NCI-H1105 treated with DMSO at 0.1 percent for 48 hours (cell line): ENCODE data around the gene HTRA2.
A peak's percentile ranks its signal among the peaks of the same experiment; 100 is the strongest.

Source experiments
- DNase-seq: peaks from one replicate; lab custom pipeline; 2025; lab: John Stamatoyannopoulos, UW

HTRA2 gene

DNA sequence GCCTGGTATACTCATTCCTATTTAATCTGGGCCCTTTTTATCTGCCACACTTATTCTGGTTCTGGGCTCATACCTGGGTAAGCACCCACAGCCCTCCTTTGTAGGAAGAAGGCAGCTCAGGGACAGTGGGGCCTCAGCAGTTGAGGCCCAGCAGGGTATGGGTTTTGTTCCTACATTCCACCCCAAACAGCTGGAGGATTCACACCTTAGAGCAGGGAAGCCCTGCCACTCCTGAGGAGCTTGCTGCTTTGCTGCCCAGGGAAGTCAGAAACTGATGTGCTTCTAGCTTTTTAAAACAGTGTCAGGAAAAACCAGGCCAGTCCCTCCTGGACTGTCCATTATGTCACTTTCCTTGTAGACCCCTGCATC lies 29.2 kb upstream of the HTRA2 start:
- no peak for DNase-seq

DNA sequence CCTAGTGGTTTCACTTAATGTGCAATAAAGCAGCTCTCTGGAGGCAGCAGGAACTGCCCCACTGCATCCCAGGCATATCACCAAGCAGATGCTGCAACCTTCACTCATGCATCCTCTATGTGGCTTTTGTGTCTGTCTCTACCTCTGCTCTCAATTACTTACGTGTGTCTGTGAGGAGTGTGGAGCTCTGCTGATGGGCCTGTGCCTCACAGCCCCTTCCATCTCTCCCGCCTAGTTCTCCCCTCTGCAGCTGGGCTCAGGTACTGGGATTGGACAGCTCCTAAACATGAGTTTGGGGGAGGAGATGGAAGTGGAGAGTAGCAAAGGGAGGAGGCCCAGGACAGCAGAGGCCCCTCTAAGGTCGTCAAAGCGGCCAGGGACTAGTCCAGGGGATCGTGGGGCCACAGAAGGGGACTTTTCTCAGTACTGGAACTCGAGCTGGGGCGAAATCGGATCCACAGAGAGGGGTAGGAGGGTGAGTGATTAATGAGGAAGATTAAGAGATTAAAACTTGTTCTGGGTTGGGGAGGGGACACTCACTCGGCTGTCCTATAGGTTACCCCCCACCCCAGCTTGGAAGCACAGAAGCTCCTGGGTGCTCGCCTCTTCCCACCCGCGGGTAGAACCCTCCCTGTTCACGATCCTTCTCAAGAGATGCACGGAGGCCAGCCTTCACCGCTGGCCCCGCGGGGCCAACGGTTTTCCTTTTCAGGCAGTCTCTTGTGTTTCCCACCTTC lies 28.2 kb upstream of the HTRA2 start:
- DNase-seq: no peak

DNA sequence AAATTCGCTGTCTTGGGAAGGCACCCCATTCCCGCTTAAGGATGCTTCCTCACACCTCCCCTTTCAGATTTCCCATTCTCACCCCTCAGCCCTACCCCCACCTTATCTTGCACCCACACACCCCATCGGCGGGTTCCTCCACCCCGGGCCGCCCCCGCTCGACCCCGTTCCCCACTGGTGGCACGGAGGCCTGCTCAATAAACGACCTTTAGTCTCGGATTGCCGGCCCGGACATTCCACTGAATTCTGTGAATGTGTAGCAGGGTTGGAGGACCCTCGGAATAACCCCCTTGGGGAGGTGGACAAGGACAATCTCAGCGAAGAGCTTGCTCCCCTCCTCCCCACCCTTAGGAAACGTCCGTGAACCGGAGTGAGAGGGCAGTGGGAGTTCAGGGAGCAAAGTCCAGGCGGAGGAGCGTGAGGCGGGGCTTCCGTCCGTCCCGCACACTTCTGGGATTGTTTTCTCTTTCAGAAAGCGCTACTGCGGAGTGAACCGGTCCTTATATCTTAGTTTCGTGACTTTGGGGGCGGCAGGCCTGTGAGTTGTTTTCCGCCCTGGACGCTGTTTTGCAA lies 27.5 kb upstream of the HTRA2 start:
- DNase-seq: no peak

DNA sequence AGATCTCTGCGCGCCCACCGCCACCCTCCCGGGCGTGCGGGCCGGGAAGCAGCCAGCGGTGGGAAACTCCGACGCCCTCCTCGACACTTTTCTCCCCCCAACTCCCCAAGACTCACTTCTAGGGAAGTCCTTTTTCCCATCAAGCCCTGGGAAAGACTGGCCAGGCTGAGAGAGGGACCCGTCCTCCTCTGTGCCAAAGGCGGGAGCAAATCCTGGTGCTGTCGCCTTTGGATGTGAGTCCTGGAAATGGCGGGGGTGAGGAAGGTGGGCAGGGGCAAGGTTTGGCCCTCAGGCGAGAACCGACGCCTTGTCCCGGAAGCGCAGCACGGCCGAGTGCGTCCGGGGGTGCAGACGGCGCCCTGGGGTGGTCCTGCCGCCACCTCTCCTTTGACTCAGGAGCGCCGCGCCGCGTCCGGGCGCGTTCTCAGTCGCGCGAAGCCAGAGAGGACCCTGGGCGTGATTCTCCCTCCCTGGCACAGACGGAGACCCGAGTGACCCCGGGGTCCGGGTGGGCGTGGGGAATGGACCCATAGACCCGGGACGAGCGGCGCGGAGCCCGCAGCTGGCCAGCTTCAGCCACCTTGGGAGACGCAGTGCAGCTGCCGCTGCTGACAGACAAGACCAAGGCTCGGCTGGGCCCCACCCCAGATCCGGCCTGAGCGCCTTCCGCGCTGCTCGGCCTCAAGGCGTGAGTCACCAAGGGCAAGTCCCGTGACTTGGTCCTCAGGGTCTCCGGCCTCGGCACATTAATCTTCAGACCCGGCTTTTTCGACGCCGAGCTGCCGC lies 26.8 kb upstream of the HTRA2 start:
- DNase-seq: no peak

DNA sequence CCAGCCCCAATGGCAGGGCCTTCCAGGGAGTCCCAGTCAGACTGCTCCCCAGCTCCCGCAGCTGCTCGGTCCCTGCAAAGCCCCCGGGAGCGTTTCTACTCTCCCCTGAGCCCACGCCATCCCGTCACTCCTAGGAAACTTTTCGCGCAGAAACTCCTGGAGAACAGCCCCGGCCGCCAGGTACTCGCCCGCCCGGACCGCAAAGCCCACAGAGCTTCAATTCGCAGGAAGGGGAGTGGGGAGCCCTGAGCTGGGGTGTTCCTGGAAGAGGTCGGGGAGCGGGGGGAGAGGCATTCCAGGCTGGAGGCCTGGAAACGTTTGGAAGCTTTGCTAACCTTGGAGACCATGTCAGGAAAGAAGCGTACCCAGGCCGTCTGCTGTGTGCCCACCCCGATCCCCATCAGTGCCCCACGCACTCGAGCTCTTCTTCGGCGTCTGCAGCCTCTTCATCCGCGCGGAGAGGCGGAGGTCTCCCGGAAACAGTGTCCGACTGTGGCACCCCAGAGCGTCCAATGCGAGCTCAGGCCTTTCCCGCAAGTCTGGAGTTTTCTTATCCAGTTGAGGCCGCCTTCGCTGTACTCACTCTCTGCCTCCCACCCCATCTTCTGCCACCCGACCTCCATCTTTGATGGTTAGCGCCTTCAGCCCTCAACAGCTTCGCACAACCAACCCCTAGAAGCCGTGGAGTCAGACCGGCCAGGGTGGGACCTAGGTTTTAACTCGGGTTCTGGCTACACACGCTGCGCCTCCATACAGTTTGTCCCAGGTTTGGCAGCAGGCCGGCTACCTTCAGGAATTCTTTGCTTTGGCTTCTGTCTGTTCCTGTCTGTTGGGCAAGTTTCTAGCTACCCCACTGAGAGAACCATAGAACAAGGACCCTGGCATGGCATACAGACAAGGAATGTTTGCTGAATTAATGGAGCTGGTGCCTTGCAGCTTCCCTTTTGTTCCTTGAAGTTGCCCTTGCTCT lies 25.9 kb upstream of the HTRA2 start:
- DNase-seq: no peak

DNA sequence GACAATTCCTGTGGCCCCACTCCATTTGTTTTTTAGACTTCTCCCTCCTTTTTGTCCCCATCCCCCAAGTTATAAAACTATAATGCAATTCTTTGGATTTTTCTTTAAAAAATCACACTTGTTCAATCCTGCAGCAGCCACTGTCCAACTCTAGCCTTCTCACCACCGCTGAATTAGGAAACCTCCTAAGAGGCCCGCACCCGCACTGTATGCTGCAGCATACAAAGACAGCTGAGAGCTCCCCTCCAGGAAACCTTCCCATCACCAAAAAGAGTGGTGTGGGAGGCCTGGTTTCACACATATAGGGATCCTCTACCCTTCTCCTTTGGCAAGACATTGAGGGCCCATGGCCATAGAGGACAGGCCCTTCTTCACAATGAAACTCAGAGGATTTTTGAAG lies 25.1 kb upstream of the HTRA2 start:
- DNase-seq: no peak

DNA sequence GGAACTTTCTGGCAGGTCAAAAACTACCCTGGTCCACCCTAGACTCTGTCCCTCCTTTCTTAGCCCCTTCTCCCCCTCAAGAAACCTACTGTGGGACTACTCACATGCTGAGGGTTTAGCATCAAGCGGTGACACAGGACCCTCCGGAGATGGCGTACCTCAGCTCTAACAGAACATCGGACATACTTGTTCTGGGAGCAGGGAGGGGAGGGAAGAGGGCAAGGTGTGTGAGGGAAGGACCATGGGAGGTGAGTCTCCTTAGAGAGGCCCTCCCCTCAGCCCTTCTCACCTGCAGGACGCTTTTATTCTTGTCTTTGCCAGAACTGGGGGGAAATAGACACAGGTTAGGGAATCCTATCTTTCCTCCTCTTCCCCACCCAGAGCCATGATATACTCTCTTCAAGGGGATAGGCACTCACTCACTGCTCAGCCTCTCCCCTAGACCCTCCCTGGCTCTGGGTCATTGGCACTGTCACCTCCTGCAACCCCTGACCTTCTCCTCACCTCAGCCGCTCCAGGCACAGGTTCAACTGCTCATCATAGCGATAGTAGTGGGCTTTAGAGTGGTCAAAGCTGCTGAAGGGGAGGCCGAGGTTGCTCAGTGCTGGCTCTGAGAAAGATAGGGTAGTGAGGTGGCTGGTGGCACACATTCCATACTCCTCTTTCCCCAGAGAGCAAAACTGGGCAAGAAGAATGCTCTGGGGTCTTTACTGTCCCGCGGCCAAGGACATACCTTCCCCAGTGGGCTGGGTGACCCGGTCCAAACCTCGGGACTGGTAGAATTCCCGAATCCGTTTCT lies 24.1 kb upstream of the HTRA2 start:
- DNase-seq: no peak

DNA sequence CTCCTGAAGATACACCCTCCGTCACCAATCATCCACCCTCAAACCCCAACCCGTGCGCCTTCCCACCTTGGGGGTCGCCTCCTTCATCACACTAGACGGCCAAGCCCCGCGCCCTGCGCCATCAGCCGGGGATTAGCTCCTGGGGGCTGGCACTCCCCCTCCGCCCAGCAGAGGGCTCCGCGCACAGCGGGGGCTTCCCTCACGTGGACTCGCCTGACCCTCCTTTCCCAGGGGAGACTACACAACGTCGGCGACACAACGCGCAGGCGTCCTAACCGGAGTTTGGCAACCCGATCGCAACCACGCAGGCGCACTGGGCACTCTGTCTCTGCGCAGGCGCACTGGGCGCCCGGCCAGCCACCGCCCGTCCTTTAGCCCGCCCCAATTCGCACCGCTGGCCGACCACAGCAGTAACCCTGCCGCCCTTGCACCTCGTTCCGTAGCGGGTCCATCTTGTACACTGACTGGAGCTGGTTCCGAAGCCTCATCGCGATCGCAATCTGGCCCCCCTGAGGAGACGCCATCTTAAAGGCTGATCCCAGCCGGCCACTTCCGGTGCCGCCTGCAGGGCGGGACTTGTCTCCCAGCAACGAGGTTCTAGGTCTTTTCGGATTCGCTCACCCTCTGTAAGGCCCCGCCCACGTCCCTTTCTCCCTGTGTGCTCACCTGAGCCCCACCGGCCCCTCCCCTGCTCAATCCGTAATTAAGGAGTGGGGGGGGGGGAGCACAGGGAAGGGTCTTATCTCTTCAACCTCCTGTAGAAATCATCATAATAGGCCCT lies 22.4 kb upstream of the HTRA2 start, which contains the start of gene PCGF1:
PCGF1 (minus strand) TSS at position 551 of the 781 bp plus-strand sequence; CDS start at position 524, 27 bp downstream.
- peak; percentile 95 for DNase-seq

DNA sequence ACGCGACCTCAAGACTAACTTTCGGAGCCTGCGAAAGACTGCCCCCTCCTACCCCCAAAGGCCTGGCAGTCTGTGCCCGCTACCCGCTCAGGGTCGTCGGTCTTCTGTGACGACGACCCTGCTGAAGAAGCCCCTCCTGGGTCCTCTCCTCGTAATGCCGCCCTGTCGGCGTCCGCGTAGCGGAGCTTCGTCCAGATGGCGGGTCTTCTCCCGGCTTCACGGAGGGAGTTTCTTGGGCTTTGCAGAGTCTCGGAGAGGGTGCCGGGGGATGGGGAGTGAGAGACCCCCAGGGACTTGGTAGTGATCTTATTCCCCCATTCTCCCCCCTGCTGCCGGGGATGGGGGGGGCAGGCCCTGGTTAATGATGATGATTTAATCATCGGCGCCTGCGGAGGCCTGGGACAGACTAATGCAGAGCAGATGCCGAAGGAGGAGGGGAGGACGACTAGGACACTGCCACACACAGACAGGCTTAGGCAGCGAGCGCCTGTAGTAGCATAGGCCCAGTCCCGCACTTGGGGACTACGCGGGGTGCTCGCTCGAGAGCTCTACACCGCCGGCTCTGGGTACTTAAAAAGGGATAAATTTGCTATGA lies 21.7 kb upstream of the HTRA2 start:
- peak; percentile 51 for DNase-seq

DNA sequence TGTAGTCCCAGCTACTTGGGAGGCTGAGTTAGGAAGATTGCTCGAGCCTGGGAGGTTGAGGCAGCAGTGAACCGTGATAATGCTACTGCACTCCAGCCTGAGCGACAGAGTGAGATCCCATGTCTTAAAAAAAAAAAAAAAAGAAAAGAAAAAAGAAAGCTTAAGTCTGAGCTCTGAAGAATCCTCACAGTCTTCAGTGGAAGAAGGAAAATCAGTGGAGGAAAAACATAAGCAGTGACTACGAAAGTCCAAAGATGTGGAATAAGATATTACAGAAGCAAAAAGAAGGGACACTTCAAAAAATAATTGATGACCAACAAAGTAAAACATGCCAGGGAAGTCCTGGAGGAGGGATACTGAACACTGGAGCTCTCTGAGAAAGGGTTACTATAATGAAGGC lies 19.5 kb upstream of the HTRA2 start:
- DNase-seq: no peak

DNA sequence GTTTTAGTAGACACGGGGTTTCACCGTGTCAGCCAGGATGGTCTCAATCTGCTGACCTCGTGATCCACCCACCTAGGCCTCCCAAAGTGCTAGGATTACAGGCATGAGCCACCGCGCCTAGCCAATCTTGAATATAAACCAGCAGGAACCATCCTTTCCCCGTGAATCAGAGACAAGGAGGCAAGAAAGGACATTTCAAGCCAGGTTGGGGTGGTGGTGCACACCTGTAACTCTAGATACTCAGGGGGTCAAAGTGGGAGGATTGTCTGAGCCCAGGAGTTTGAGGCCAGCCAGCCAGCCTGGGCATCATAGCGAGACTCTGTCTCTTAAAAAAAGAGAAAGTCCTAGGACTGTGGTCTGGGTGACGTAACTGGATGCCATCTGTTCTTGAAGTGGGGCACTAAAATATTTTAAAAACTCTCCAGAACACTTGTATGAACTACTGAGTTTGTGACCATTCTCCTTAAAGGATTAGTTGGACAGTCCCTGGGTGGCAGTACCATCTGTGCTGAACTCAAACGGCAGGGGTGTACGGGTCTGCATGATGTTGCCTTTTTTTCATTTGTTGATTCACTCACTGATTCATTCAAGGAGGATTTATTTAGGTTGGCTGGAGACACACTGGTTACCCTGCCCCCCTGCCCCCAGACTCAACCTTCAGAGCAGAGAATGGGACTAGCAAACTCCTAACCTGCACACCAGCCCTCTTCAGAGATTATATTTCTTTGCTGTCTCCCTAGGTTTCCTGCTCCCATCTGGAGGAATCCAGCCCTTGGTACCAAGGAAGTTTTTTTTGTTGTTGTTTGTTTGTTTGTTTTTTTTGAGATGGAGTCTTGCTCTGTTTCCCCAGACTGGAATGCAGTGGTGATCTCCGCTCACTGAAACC lies 18.4 kb upstream of the HTRA2 start:
- no peak for DNase-seq

DNA sequence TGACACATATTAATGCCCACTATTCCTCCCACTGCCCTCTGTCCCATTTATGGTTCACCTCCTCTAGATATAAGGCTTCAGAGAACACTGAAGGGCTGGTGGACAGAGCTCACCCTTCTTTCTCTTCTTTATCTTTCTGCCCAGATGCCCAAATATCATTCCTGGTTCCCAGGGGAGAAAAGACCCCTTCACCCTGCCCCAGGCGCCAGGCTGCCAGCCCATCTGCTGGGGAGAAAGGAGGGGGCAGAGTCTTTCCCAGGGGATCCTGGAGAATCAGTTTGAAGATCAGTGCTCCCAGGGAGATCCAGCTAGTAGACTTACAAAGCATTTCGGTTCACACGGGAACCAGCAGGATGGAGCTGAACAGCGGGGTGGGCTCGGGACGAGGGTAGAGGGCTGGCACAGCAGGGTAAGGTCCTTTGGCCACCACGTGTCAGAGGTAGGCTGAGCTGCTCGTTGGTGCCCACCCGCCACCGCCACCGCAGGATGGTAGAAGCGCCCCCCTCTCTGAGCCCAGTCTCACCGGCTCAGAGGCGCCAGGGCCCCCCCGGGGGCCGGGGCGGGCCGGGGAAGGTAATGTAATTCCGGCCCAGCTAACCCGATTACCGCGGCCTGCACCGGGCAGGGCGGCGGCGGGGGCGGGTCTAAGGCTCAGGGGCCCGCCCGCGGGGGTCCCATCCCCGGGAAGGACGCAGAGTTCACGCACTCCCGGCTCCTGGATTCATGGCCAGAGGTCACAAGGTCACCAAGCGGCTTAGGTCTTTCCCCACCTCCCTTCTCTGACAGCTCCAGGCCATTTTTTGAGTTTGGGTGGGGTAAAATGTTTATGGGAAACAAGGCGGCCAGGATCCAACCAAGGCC lies 16.8 kb upstream of the HTRA2 start:
- no peak for DNase-seq

DNA sequence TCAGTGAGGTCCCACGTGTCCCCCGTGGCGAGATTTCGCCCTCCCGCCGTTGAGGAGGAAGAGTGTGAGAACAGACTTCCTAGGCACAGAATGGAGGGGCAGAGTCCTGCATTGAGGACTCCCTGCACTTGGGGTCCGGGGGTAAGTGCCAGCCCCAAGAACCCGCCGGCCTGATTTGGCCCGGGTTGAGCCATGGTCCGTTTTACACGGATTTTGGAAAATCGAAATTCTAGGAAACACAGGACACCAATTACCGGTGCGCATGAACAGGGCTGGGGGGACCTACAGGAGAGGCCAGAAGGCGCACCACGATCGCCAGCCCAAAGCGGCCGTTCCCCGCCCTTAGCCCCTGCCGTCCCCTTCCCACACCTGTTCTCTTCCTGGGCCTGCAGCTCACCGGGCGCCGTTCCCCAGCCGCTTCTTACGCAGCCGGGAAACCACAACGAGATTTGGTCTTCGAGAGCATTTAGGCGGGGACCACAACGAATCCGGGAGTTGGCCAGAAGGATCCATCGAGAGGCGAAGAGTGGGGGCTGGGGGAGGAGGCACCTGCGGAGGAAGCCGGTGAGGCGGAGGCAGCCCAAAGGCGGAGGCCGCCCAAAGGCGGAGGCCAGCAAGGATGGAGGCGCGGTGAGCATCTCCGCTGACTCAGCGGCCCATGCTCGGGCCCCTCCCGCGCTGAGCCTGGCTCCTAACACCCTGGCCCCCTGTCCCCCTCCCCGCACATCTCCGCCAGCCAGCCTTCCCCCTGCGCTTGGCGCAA lies 15.9 kb upstream of the HTRA2 start:
- peak; percentile 16 for DNase-seq

DNA sequence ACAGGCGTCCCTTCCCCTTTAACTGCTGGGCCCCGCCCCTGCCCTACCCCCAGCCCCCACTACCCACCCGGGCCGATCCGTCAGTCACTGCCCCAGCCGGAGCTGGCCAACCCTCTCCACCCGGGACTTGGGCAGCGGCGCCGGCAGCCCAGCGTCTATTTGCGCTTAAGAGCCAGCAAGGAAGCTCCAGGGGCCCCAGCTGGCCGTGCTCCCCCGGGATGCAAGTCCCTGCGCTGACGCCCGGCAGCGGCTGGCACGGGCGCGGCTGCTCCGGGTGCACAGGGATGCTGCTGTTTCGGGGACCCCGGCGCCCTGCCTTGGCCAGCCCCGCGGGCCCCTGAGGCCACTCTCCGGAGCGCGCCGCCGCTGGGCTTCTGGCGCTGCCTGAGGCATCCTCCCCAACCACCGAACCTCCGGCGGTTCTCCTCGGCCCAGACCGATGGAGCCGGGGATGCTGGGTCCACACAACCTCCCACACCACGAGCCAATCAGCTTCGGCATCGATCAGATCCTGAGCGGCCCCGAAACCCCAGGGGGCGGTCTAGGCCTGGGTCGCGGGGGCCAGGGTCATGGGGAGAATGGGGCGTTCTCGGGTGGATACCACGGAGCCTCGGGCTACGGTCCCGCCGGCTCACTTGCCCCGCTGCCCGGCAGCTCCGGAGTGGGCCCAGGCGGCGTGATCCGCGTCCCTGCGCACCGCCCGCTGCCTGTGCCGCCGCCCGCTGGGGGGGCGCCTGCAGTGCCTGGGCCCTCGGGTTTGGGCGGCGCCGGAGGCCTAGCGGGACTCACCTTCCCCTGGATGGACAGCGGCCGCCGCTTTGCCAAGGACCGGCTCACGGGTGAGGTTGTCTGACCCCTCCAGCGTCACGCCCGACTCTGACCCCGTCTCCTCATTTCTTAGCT lies 15.1 kb upstream of the HTRA2 start, which contains the start of gene TLX2:
TLX2 (plus strand) TSS at position 83 of the 903 bp plus-strand sequence; CDS start at position 440, 357 bp downstream.
- DNase-seq: no peak

DNA sequence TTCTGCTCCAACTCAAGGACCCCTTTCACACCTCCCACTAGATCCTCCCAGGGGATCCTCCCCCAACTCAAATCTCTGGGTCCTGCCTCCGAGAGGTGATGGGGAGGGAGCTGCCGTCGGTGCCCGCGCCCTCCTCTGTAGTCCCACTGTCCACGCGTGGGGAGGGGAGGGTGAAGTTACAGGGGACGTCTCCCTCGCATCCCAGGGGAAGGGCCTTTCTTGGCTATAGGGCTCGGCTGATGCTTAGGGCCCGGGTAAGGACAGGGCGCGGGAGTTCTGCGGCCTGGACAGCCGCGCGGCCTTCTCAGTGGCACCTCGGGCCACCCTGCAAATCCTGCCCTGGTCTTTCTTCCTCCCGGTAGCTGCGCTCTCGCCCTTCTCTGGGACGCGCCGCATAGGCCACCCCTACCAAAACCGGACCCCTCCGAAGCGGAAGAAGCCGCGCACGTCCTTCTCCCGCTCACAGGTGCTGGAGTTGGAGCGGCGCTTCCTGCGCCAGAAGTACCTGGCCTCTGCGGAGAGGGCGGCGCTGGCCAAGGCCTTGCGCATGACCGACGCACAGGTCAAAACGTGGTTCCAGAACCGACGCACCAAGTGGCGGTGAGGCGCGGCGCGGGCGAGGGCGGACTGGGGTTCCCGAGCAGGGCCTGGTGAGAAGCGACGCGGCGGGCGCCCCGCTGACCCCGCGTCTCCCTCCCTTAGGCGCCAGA lies 14.3 kb upstream of the HTRA2 start:
- DNase-seq: no peak
